ENCODE results near the gene FOXRED1.
"Not testable (repeated sequence)": the region's sequence is repeated elsewhere in the genome, so short reads cannot be mapped to it uniquely, and the experiment has no call there.

Gene FOXRED1

GRCh38 chr11:126279191-126279590 is 10.2 kb downstream of the FOXRED1 start:
- no peak for DNase-seq

GRCh38 chr11:126280595-126280994 is 11.6 kb downstream of the FOXRED1 start:
- DNase-seq: peak in 2 of 6 experiments; percentile 2 to 9

- no peak for DNase-seq
These were observed 12.3 kb downstream of the FOXRED1 start for GRCh38 chr11:126281245-126281644.

GRCh38 chr11:126281666-126282175 is 12.8 kb downstream of the FOXRED1 start:
- DNase-seq: no peak

GRCh38 chr11:126282361-126282735 is 13.4 kb downstream of the FOXRED1 start:
- DNase-seq: peak; percentile 29 to 67 (median 34)

- peak; percentile 40 to 77 (median 60) for DNase-seq
These were observed 14.0 kb downstream of the FOXRED1 start, which contains the start of gene TIRAP for GRCh38 chr11:126282736-126283591. TIRAP (plus strand) TSS chr11:126283093; CDS start chr11:126290895, 7,802 bp downstream.

- peak in 5 of 6 experiments; percentile 23 to 61 (median 44) for DNase-seq
These were observed 15.9 kb downstream of the FOXRED1 start for GRCh38 chr11:126284829-126285228.

GRCh38 chr11:126288237-126288636 is 19.3 kb downstream of the FOXRED1 start:
- DNase-seq: no peak

- DNase-seq: no peak
These were observed 21.9 kb downstream of the FOXRED1 start for GRCh38 chr11:126290887-126291286.

- no peak for DNase-seq
These were observed 24.8 kb downstream of the FOXRED1 start for GRCh38 chr11:126293726-126294125.

- no peak for DNase-seq
These were observed 28.1 kb downstream of the FOXRED1 start for GRCh38 chr11:126297004-126297403.

GRCh38 chr11:126303623-126304456 is 34.9 kb downstream of the FOXRED1 start, which contains the start of gene DCPS:
DCPS (plus strand) TSS chr11:126304060; CDS start chr11:126304081, 21 bp downstream.
- DNase-seq: peak; percentile 71 to 86 (median 79)

GRCh38 chr11:126304457-126305075 is 35.6 kb downstream of the FOXRED1 start:
- peak in 1 of 6 experiments; percentile 55 for DNase-seq

- DNase-seq: no peak
These were observed 36.7 kb downstream of the FOXRED1 start for GRCh38 chr11:126305699-126306098.

- DNase-seq: no peak
These were observed 38.8 kb downstream of the FOXRED1 start for GRCh38 chr11:126307706-126308105.

GRCh38 chr11:126308271-126308671 is 39.3 kb downstream of the FOXRED1 start:
- no peak for DNase-seq

GRCh38 chr11:126308771-126309170 is 39.8 kb downstream of the FOXRED1 start:
- DNase-seq: not testable (repeated sequence)

- peak; percentile 14 to 54 (median 23) for DNase-seq
These were observed 41.4 kb downstream of the FOXRED1 start for GRCh38 chr11:126310200-126310991.

GRCh38 chr11:126310992-126311310 is 42.0 kb downstream of the FOXRED1 start:
- DNase-seq: no peak

- no peak for DNase-seq
These were observed 42.7 kb downstream of the FOXRED1 start for GRCh38 chr11:126311401-126312291.

- DNase-seq: no peak
These were observed 44.0 kb downstream of the FOXRED1 start for GRCh38 chr11:126312961-126313360.

Data from stimulated activated naive CD4-positive, alpha-beta T cell (primary cell).